NCI-H510A (cell line): ENCODE measurements around the gene NAT10.

ENCODE experiments used
- DNase-seq: peaks from one replicate; lab custom pipeline; 2025; lab: John Stamatoyannopoulos, UW

NAT10 gene

DNA sequence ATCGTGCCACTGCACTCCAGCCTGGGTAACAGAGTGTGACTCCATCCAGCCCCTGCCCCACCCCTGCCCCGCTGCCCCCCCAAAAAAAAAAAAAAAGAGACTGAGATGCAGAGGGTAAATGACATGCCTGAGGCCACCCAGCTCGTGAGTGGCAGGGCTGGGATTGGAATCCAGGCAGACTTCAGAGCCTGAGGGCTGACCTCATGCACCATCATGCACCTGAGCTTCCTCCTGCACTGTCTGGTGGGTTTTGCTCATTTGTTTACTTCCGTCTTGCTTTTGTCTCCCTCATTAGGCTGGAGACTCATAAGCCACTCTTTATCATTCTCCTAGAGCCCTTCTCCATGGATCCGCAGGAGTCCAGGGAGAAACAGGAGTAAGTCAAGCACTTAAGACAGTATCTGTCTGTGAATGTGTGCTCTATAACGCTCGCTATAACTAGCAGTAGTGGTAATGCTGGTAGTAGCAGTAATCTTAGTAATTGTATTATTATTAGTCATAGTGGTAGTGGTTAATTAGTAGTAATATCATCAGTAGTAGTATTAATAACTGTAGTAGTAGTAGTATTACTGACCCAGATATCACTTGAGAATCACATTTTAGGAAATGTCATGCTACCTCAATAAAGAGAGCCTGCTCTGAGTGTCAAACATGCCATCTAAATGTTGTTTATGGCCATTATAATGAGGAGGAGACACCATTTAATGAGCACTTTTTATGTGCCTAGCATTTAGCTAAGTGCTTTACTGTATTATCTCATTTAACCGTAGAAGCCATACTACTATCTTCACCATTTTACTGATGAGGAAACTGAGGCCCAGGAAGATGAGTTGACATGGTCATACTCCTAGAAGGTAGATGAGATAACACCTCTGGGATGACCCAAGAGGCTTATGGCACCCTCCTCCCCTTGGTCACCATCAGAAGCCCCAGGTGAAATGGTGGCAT is 85.0 kb downstream of the NAT10 start:
- no peak for DNase-seq

DNA sequence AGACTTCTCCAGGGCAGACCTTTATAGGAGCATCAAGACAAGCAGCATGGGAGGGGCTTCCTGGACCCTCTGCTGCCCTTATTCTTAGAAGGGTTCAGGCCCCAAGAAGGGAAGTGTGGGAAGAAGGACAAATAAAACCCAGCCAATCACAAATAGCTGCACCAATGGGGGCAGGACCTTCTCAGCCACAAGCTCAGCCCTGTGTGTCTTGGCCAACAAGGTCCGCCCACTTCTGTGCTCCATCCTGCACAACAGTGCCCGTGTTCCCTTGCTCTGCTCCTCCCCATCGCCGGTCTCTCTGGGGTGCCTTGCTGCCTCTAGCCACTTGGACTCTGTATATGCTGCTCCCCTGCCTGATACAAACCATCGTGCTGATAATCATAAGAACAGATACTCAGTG is 86.1 kb downstream of the NAT10 start:
- no peak for DNase-seq

DNA sequence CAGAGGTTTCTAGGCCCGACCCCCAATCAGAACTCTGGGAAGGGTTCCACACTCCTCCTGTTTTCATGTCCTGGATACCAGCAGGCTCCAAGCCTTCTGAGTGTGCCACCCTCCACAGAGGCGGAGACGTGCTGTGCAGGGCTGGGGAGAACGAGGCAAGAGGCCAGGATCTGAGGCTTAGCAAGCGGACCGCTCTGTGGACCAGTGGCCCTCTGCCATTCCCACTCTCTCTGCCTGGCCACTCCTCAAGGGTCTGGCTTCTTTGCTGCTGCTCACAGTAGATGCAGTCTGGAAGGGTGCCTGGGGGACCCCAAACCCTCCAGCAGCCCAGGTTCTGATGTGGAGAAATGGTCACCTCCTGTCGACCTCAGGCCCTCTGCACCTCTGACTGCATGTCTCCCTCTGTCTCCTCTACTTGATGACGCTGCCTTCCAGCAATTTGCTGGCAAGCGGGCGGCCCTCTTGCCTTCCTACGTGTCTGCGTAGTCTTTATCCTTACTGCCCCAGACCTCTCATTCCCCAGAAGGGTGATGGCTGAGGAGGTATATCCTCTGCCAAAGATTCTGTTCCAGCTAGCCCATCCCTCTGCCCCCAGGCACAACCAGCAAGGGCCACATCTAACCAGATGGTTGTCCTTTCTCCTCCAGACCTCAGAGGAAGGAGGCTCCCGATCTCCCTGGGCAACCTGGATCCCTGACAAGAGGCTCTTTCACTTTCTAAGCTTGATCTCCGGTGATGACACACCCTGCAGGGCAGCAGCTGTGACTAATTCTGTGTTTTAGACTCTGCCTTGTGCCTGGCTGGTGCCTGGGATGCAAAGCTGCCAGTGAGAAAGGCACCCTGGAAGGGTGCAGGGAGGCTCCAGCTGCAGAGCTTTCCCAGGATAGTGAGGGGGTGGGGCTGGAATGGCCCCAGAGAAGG is 87.3 kb downstream of the NAT10 start:
- no peak for DNase-seq

DNA sequence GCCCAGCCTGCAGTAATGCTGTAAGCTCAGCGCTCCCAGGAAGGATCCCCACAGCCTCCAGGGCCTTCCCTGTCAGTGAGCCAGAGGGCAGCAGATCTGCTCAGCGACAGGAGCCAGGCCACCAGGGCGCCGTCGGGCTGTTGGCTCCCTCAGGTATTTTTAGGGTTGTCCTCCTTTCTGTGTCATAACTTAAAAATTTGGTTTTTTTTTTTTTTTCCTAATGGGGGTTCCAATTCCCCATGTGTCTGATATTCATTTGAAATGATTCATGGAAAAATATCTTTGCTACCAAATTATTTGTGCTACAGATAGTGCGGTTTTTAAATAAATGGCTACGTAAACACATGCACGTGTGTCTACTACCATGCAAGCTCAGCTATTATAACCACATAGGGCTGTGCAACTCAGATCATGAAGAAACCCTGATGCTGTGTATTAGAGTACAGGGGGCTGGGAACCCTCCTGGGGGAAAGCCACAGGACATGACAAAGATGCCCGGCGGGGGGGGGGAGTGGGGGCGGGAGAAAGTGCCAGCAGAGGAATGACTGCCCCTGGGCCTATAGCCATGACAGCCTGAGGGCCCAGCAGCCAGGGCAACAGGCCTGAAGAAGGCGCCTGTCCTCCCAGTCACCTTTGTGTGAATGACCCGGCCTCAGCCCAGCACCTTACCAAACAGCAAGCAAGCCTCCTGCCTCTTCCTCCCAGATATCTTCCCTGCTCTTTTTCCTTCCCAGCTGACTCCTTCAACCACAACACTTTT is 89.3 kb downstream of the NAT10 start:
- DNase-seq, result no peak
